ENCODE data around the gene APOLD1.
"Not testable (repeated sequence)": the region's sequence is repeated elsewhere in the genome, so short reads cannot be mapped to it uniquely, and the experiment has no call there.

APOLD1 gene

GRCh38 chr12:12818701-12819100, 33.2 kb downstream of the APOLD1 start:
- H3K27ac ChIP-seq (ENCODE audit: insufficient read depth, low read length, poor library complexity, severe bottlenecking), result no peak overlapping the region

GRCh38 chr12:12819221-12819620, 33.8 kb downstream of the APOLD1 start:
- DNase-seq, result no peak
- no peak overlapping the region for H3K27ac ChIP-seq (ENCODE audit: insufficient read depth, low read length, poor library complexity, severe bottlenecking)
- H3K9me3 ChIP-seq (ENCODE audit: control insufficient read depth, low read length), result no peaks in the 10 kb centered on the region
- peaks cover 50% of the 10 kb centered on the region for H3K36me3 ChIP-seq (ENCODE audit: control insufficient read depth, insufficient read depth, low read length)
- peaks cover 12% of the 10 kb centered on the region for H3K4me1 ChIP-seq (ENCODE audit: control insufficient read depth, insufficient read depth, low read length, poor library complexity, severe bottlenecking)
- H3K27me3 ChIP-seq (replicated peaks; ENCODE audit: control insufficient read depth, insufficient read depth, low read length, poor library complexity, severe bottlenecking), result no peaks in the 10 kb centered on the region
- no peak overlapping the region for H3K4me3 ChIP-seq (ENCODE audit: insufficient read depth, low read depth, low read length, poor library complexity, severe bottlenecking)

More at GRCh38 chr12:12818701-12819100, 33.2 kb downstream of the APOLD1 start:
- peaks cover 17% of the 10 kb centered on the region for H3K4me1 ChIP-seq (ENCODE audit: control insufficient read depth, insufficient read depth, low read length, poor library complexity, severe bottlenecking)
- H3K9me3 ChIP-seq (ENCODE audit: control insufficient read depth, low read length), result no peaks in the 10 kb centered on the region
- no peak overlapping the region for H3K4me3 ChIP-seq (ENCODE audit: insufficient read depth, low read depth, low read length, poor library complexity, severe bottlenecking)
- DNase-seq, result no peak
- H3K36me3 ChIP-seq (ENCODE audit: control insufficient read depth, insufficient read depth, low read length), result peaks cover 44% of the 10 kb centered on the region
- no peaks in the 10 kb centered on the region for H3K27me3 ChIP-seq (replicated peaks; ENCODE audit: control insufficient read depth, insufficient read depth, low read length, poor library complexity, severe bottlenecking)

- no peak overlapping the region for H3K27ac ChIP-seq (ENCODE audit: insufficient read depth, low read length, poor library complexity, severe bottlenecking)
- H3K4me1 ChIP-seq (ENCODE audit: control insufficient read depth, insufficient read depth, low read length, poor library complexity, severe bottlenecking), result peaks cover 6% of the 10 kb centered on the region
- no peaks in the 10 kb centered on the region for H3K9me3 ChIP-seq (ENCODE audit: control insufficient read depth, low read length)
- peaks cover 56% of the 10 kb centered on the region for H3K36me3 ChIP-seq (ENCODE audit: control insufficient read depth, insufficient read depth, low read length)
- H3K4me3 ChIP-seq (ENCODE audit: insufficient read depth, low read depth, low read length, poor library complexity, severe bottlenecking), result no peak overlapping the region
- H3K27me3 ChIP-seq (replicated peaks; ENCODE audit: control insufficient read depth, insufficient read depth, low read length, poor library complexity, severe bottlenecking), result no peaks in the 10 kb centered on the region
- no peak for DNase-seq
Measured at GRCh38 chr12:12819752-12820311, 34.4 kb downstream of the APOLD1 start.

- not testable (repeated sequence) for H3K9me3 ChIP-seq (ENCODE audit: control insufficient read depth, low read length); H3K27ac ChIP-seq (ENCODE audit: insufficient read depth, low read length, poor library complexity, severe bottlenecking); H3K27me3 ChIP-seq (replicated peaks; ENCODE audit: control insufficient read depth, insufficient read depth, low read length, poor library complexity, severe bottlenecking); DNase-seq; H3K4me1 ChIP-seq (ENCODE audit: control insufficient read depth, insufficient read depth, low read length, poor library complexity, severe bottlenecking); H3K4me3 ChIP-seq (ENCODE audit: insufficient read depth, low read depth, low read length, poor library complexity, severe bottlenecking)
- peaks cover 60% of the 10 kb centered on the region for H3K36me3 ChIP-seq (ENCODE audit: control insufficient read depth, insufficient read depth, low read length)
Measured at GRCh38 chr12:12820376-12820775, 34.9 kb downstream of the APOLD1 start.

GRCh38 chr12:12821975-12822374, 36.5 kb downstream of the APOLD1 start:
- H3K27ac ChIP-seq (ENCODE audit: insufficient read depth, low read length, poor library complexity, severe bottlenecking), result no peak overlapping the region
- H3K4me1 ChIP-seq (ENCODE audit: control insufficient read depth, insufficient read depth, low read length, poor library complexity, severe bottlenecking), result no peaks in the 10 kb centered on the region
- DNase-seq, result no peak
- no peaks in the 10 kb centered on the region for H3K9me3 ChIP-seq (ENCODE audit: control insufficient read depth, low read length)
- H3K36me3 ChIP-seq (ENCODE audit: control insufficient read depth, insufficient read depth, low read length), result peaks cover 73% of the 10 kb centered on the region
- no peak overlapping the region for H3K4me3 ChIP-seq (ENCODE audit: insufficient read depth, low read depth, low read length, poor library complexity, severe bottlenecking)
- no peaks in the 10 kb centered on the region for H3K27me3 ChIP-seq (replicated peaks; ENCODE audit: control insufficient read depth, insufficient read depth, low read length, poor library complexity, severe bottlenecking)

GRCh38 chr12:12822886-12823285, 37.4 kb downstream of the APOLD1 start:
- no peak for DNase-seq
- no peaks in the 10 kb centered on the region for H3K27me3 ChIP-seq (replicated peaks; ENCODE audit: control insufficient read depth, insufficient read depth, low read length, poor library complexity, severe bottlenecking)
- H3K4me3 ChIP-seq (ENCODE audit: insufficient read depth, low read depth, low read length, poor library complexity, severe bottlenecking), result no peak overlapping the region
- H3K9me3 ChIP-seq (ENCODE audit: control insufficient read depth, low read length), result no peaks in the 10 kb centered on the region
- no peak overlapping the region for H3K27ac ChIP-seq (ENCODE audit: insufficient read depth, low read length, poor library complexity, severe bottlenecking)
- H3K4me1 ChIP-seq (ENCODE audit: control insufficient read depth, insufficient read depth, low read length, poor library complexity, severe bottlenecking), result no peaks in the 10 kb centered on the region
- peaks cover 79% of the 10 kb centered on the region for H3K36me3 ChIP-seq (ENCODE audit: control insufficient read depth, insufficient read depth, low read length)

GRCh38 chr12:12823300-12823699, 37.8 kb downstream of the APOLD1 start:
- Histone ChIP-seq H3K9me3 (ENCODE audit: control insufficient read depth, low read length) (no peaks in the 10 kb centered on the region), H3K4me1 (ENCODE audit: control insufficient read depth, insufficient read depth, low read length, poor library complexity, severe bottlenecking) (no peaks in the 10 kb centered on the region), H3K27ac (ENCODE audit: insufficient read depth, low read length, poor library complexity, severe bottlenecking) (no peak overlapping the region), H3K27me3 (replicated peaks; ENCODE audit: control insufficient read depth, insufficient read depth, low read length, poor library complexity, severe bottlenecking) (no peaks in the 10 kb centered on the region), H3K36me3 (ENCODE audit: control insufficient read depth, insufficient read depth, low read length) (peaks cover 84% of the 10 kb centered on the region), H3K4me3 (ENCODE audit: insufficient read depth, low read depth, low read length, poor library complexity, severe bottlenecking) (no peak overlapping the region)
- no peak for DNase-seq

GRCh38 chr12:12823811-12824210, 38.4 kb downstream of the APOLD1 start:
- no peaks in the 10 kb centered on the region for H3K4me1 ChIP-seq (ENCODE audit: control insufficient read depth, insufficient read depth, low read length, poor library complexity, severe bottlenecking)
- DNase-seq, result no peak
- no peak overlapping the region for H3K4me3 ChIP-seq (ENCODE audit: insufficient read depth, low read depth, low read length, poor library complexity, severe bottlenecking)
- no peaks in the 10 kb centered on the region for H3K9me3 ChIP-seq (ENCODE audit: control insufficient read depth, low read length)
- H3K36me3 ChIP-seq (ENCODE audit: control insufficient read depth, insufficient read depth, low read length), result peaks cover 89% of the 10 kb centered on the region
- H3K27me3 ChIP-seq (replicated peaks; ENCODE audit: control insufficient read depth, insufficient read depth, low read length, poor library complexity, severe bottlenecking), result no peaks in the 10 kb centered on the region
- H3K27ac ChIP-seq (ENCODE audit: insufficient read depth, low read length, poor library complexity, severe bottlenecking), result no peak overlapping the region

GRCh38 chr12:12835378-12836146, 50.1 kb downstream of the APOLD1 start:
- Histone ChIP-seq H3K36me3 (ENCODE audit: control insufficient read depth, insufficient read depth, low read length) (peaks cover 18% of the 10 kb centered on the region), H3K27me3 (replicated peaks; ENCODE audit: control insufficient read depth, insufficient read depth, low read length, poor library complexity, severe bottlenecking) (no peaks in the 10 kb centered on the region), H3K9me3 (ENCODE audit: control insufficient read depth, low read length) (no peaks in the 10 kb centered on the region), H3K4me3 (ENCODE audit: insufficient read depth, low read depth, low read length, poor library complexity, severe bottlenecking) (no peak overlapping the region), H3K27ac (ENCODE audit: insufficient read depth, low read length, poor library complexity, severe bottlenecking) (no peak overlapping the region), H3K4me1 (ENCODE audit: control insufficient read depth, insufficient read depth, low read length, poor library complexity, severe bottlenecking) (no peaks in the 10 kb centered on the region)
- DNase-seq, result no peak

- no peaks in the 10 kb centered on the region for H3K9me3 ChIP-seq (ENCODE audit: control insufficient read depth, low read length)
- H3K36me3 ChIP-seq (ENCODE audit: control insufficient read depth, insufficient read depth, low read length), result peaks cover 14% of the 10 kb centered on the region
- no peak overlapping the region for H3K4me3 ChIP-seq (ENCODE audit: insufficient read depth, low read depth, low read length, poor library complexity, severe bottlenecking)
- no peaks in the 10 kb centered on the region for H3K4me1 ChIP-seq (ENCODE audit: control insufficient read depth, insufficient read depth, low read length, poor library complexity, severe bottlenecking)
- no peak for DNase-seq
- H3K27ac ChIP-seq (ENCODE audit: insufficient read depth, low read length, poor library complexity, severe bottlenecking), result no peak overlapping the region
- H3K27me3 ChIP-seq (replicated peaks; ENCODE audit: control insufficient read depth, insufficient read depth, low read length, poor library complexity, severe bottlenecking), result no peaks in the 10 kb centered on the region
Measured at GRCh38 chr12:12836571-12836970, 51.1 kb downstream of the APOLD1 start.
